Measurements from ENCODE around the gene NOL6.
"Not testable (repeated sequence)": the region's sequence is repeated elsewhere in the genome, so short reads cannot be mapped to it uniquely, and the experiment has no call there.

NOL6 gene

DNA sequence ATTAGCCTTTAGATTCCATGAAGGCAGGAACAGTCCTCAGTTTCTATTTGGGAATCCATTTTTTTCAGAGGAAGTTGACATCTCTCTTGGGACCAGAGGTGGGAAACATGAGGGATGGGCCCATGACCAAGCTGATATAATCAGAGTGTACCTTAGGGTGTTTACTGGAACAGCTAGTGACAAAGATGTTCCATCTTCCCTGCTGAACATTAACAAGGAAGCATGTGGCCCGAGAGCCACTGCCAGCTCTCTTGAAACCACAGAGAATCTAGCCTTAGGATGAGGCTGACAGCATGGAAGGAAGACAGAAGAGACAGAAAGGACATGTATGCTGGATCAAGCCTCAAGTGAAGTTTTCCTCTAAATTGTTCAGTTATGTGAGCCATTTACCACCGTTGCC is 42.3 kb downstream of the NOL6 start:
- no peak for DNase-seq (ENCODE audit: low read depth)

- DNase-seq (ENCODE audit: low read depth) = no peak
Measured at GRCh38 chr9:33430942-33431341, 42.8 kb downstream of the NOL6 start.

GRCh38 chr9:33429256-33429985 is 44.3 kb downstream of the NOL6 start:
- DNase-seq (ENCODE audit: low read depth) = no peak

DNA sequence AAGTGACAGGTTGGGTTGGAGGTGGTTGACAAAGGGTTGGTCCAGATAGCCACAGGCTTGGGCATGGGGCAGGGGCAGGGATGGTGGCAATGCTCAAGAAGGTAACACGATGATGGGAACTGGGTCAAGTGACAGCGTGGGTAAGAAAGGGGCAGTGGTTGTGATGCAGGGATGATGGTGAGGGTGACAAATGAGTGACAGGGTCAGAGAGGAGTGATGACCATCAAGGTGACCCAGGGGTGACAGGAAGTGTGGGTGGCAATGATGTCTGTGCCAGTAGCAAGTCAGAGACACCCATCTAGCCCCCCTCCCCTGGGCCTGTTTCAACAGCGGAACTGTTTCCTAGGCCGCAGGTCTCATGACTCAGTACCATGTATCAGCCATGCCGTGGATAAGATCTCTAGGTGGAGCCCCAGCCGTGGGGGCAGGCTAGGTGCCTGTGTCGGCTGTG is 46.9 kb downstream of the NOL6 start:
- no peak for DNase-seq (ENCODE audit: low read depth)

DNA sequence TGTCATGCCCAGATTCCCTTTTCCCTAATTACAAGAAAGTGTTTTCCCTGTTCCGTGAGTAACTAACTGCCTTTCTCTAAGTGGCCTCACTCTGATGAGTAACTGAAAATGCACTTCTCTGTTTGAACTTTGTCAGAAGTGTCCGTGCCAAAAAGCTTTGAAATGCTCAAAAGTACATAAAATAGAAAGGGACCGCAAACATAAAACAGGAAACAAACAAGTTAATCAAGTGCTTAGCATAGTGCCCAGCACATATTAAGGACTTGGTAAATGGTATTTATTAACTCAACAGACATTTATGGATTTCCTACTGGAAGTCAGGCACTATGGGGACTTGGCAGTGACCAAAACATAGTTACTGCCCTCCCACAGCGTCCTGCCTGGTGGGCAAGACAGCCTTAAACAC is 48.6 kb downstream of the NOL6 start:
- no peak for DNase-seq (ENCODE audit: low read depth)

DNA sequence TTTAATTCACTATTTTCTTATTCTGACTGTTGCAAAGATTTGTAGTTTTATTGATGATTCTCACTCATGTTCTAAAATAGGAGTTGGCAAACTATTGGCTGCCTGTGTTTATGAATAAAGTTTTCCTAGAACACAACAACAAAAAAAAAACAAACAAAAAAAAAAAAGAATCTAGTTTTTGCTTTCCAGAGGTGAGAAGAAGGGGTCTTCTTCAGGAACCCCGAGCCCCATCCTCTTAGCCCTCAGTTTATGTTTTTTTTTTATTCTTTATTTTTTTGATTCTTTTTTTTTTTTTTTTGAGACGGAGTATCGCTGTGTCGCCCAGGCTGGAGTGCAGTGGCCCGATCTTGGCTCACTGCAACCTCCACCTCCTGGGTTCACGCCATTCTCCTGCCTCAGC is 49.2 kb downstream of the NOL6 start:
- not testable (repeated sequence) for DNase-seq (ENCODE audit: low read depth)

GRCh38 chr9:33424043-33424442 is 49.7 kb downstream of the NOL6 start:
- not testable (repeated sequence) for DNase-seq (ENCODE audit: low read depth)

- DNase-seq (ENCODE audit: low read depth) = no peak
Measured at GRCh38 chr9:33419708-33420303, 53.9 kb downstream of the NOL6 start.

GRCh38 chr9:33418090-33418489 is 55.6 kb downstream of the NOL6 start:
- no peak for DNase-seq (ENCODE audit: low read depth)

- DNase-seq (ENCODE audit: low read depth) = peak; percentile 26
Measured at GRCh38 chr9:33416996-33417395, 56.7 kb downstream of the NOL6 start.

- peak; percentile 83 for DNase-seq (ENCODE audit: low read depth)
Measured at GRCh38 chr9:33415501-33416038, 58.2 kb downstream of the NOL6 start.

- DNase-seq (ENCODE audit: low read depth) = no peak
Measured at GRCh38 chr9:33414889-33415500, 58.7 kb downstream of the NOL6 start.

GRCh38 chr9:33414268-33414667 is 59.5 kb downstream of the NOL6 start:
- no peak for DNase-seq (ENCODE audit: low read depth)
